Measurements from ENCODE around the gene LHX4. TPM values are rescaled to one million over a fixed set of nuclear protein-coding genes. Genes with fewer than 3 reads are reported as not detected.
"Not testable (repeated sequence)": the region's sequence is repeated elsewhere in the genome, so short reads cannot be mapped to it uniquely, and the experiment has no call there.

LHX4 gene
- total RNA-seq, 1 donor from 2014 or later = 0.03 TPM

GRCh38 chr1:180195401-180195800 is 34.7 kb upstream of the LHX4 start:
- DNase-seq (ENCODE audit: low spot score) = no peak
- intact Hi-C loops (cut with DNase I) = no loop called here

GRCh38 chr1:180195916-180196315 is 34.1 kb upstream of the LHX4 start:
- intact Hi-C loops (cut with DNase I) = no loop called here
- DNase-seq (ENCODE audit: low spot score) = no peak

- no peak for DNase-seq (ENCODE audit: low spot score)
- intact Hi-C loops (cut with DNase I) = no loop called here
Observed at GRCh38 chr1:180196436-180197003, 33.5 kb upstream of the LHX4 start.

GRCh38 chr1:180197231-180197630 is 32.8 kb upstream of the LHX4 start:
- intact Hi-C loops (cut with DNase I) = no loop called here
- DNase-seq (ENCODE audit: low spot score) = no peak

- DNase-seq (ENCODE audit: low spot score) = no peak
- intact Hi-C loops (cut with DNase I) = no loop called here
Observed at GRCh38 chr1:180198196-180198595, 31.9 kb upstream of the LHX4 start.

DNA sequence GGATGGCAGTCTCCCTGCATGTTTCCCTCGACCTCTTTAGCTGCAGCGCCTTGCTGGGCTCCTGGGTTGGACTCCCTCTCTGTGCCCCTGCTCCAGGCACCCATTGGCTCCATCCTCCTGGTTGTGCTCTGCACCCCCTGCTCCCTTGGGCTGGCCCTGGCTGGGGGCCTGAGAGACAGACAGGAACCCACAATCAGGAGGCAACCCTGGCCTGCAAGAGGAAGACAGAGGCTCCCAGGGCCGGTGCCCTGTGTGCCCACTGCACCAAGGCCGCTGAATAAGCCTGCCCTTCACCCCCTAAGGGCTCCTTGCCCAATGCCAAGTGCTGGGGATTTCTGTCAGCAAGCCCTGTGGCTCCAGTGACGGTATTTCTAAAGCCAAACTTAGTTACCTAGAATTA is 31.5 kb upstream of the LHX4 start:
- intact Hi-C loops (cut with DNase I) = no loop called here

GRCh38 chr1:180199018-180199417 is 31.0 kb upstream of the LHX4 start:
- DNase-seq (ENCODE audit: low spot score) = no peak
- intact Hi-C loops (cut with DNase I) = no loop called here

More for the DNA sequence above, 31.5 kb upstream of the LHX4 start:
- DNase-seq (ENCODE audit: low spot score) = no peak

GRCh38 chr1:180201451-180202200 is 28.4 kb upstream of the LHX4 start:
- no peak for DNase-seq (ENCODE audit: low spot score)
- intact Hi-C loops (cut with DNase I) = no loop called here

GRCh38 chr1:180202588-180202987 is 27.5 kb upstream of the LHX4 start:
- intact Hi-C loops (cut with DNase I); DNase-seq (ENCODE audit: low spot score): not testable (repeated sequence)

DNA sequence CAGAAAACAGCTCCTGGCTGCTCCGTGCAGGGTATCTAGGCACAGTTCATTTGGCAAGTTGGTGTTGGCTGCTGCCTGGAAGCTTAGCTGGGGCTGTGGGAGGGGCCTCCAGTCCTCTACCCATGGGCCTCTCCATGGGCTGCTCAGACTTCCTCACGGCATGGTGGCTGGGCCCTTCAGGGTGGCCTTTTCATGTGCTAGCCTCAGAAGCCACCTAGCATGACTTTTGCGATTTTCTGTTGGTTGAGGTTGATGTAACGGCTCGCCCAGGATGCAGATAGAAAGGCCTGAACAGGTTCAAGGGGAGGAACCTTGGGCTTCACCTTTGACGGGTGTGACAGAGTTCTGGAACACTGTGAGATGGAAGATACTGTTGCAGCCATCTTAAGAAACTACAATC is 25.8 kb upstream of the LHX4 start:
- DNase-seq (ENCODE audit: low spot score) = no peak
- intact Hi-C loops (cut with DNase I) = no loop called here

GRCh38 chr1:180206581-180206980 is 23.5 kb upstream of the LHX4 start:
- DNase-seq (ENCODE audit: low spot score) = no peak
- intact Hi-C loops (cut with DNase I) = no loop called here

- DNase-seq (ENCODE audit: low spot score) = no peak
- intact Hi-C loops (cut with DNase I) = no loop called here
Observed at GRCh38 chr1:180208264-180208663, 21.8 kb upstream of the LHX4 start.

- intact Hi-C loops (cut with DNase I) = no loop called here
- no peak for DNase-seq (ENCODE audit: low spot score)
Observed at GRCh38 chr1:180210008-180210620, 19.9 kb upstream of the LHX4 start.

DNA sequence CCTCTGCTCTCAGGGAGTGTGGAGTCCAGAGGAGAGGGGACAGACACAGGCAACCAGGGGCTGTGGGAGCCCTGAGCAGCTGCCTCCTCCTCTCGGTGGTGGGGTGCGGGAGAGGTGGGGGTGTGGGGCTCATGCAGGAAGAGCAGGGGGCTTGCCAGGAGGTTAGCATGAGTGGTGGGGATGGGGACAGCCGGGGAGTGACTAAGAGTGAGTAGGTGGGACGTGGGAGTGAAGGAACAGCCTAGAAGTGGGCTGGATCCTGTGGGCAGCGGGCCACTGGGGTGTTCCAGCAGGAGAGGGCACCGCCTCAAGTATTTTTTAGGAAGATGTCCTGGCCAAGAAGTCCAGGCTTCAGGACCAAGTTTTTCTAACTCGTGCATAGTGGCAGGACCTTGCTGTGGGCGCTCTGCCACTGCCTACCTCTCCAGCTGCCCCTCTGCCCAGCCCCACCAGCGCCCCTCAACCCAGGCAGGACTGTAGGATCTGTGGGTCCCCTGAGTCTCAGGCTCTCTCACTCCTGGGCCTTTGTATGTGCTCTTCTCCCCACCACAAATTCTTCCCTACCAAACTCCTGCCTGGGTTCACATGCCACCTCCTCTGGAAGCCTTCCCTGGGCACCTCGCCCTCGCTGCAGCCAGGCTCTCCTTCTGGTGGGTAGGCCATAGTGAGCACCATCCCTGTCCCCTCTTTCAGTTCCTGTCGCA is 18.8 kb upstream of the LHX4 start:
- DNase-seq (ENCODE audit: low spot score) = no peak
- intact Hi-C loops (cut with DNase I) = no loop called here

DNA sequence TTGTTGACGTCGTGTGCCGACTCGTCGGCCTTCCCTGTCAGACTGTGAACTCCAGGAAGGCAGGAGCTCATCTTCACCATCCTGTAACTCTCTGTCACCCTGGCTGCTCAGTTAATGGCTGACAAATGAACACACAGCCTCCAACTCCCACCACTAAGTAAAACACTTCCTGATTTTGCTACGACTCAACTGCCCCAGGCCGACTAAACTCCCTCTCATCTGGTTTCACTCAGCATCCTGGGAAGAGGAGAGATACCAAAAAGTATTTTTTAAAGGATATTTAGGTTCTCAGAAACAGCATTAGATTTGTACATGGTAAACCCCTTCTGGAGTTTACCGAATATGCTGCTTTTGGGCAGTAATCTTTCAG is 18.2 kb upstream of the LHX4 start:
- intact Hi-C loops (cut with DNase I) = no loop called here
- no peak for DNase-seq (ENCODE audit: low spot score)

GRCh38 chr1:180213401-180214170 is 16.5 kb upstream of the LHX4 start:
- intact Hi-C loops (cut with DNase I) = no loop called here
- DNase-seq (ENCODE audit: low spot score) = no peak

DNA sequence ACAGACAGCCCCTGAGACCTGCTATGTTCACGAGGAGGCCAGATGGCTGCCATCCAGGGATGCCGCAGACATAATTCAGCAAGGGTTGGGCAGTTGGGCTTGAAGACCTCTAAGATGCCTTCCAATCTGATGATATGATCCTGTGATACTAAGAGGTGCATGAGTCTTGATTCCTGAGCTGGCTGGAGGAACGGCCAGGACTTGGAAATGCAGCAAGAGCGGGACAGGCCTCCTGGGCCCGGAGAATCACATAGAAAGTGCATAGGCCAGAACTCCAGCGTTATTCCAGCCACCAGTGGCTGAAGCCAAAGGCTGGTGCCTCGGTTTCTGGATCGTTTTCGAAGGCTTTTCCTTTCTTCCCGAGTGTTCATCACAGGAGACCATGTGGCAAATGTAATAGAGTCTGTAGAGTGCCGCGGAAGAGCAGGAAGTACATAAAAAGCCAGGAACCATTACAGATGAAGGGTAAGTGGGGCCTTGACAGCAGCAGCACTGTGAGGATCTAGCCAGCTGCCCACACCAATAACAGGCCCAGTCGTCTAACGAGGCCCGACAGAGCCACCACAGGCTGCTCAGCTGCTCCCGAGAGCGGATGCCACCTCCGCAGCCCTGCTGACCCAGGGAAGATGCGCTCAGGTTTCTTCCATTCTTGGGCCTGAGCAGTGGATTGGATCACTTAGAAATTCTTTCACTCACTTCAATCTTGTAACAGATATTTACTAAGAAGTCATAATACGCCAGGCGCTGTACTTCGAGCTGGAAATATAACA is 14.0 kb upstream of the LHX4 start:
- intact Hi-C loops (cut with DNase I) = no loop called here
- DNase-seq (ENCODE audit: low spot score) = no peak

DNA sequence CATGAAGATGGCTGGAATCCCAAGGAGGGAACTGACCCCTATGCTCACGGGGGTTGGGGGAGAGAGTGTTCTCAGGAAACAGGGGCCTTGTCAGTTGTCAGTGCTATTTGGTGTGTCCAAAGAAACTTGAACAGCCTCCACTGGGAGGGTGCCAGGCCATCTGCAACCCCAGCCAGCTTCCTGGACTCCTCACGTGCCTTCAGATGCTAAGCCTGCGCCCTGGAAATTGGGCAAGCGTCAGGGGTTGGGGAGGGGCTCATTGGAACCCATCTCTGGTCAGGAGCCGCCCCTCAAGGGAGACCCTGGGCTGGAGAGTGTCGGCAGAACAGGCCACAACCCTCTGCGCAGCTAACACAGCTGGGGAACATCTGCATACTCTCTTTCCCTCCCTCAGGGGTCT is 13.1 kb upstream of the LHX4 start:
- intact Hi-C loops (cut with DNase I) = no loop called here
- DNase-seq (ENCODE audit: low spot score) = no peak
